NCI-H2081 treated with DMSO at 0.1 percent for 48 hours (cell line): ENCODE measurements around the gene TFCP2L1.

ENCODE experiments used
- DNase-seq: peaks from one replicate; lab custom pipeline; 2025; lab: John Stamatoyannopoulos, UW

Gene TFCP2L1

GRCh38 chr2:121266543-121267106 is 18.4 kb downstream of the TFCP2L1 start:
- DNase-seq = no peak

GRCh38 chr2:121263996-121264715 is 20.8 kb downstream of the TFCP2L1 start:
- no peak for DNase-seq

- peak; percentile 78 for DNase-seq
Measured at GRCh38 chr2:121260370-121261154, 24.4 kb downstream of the TFCP2L1 start.

GRCh38 chr2:121258051-121258450 is 27.0 kb downstream of the TFCP2L1 start:
- no peak for DNase-seq

- no peak for DNase-seq
Measured at GRCh38 chr2:121257480-121257840, 27.5 kb downstream of the TFCP2L1 start.

GRCh38 chr2:121256720-121257479 is 28.1 kb downstream of the TFCP2L1 start:
- no peak for DNase-seq

GRCh38 chr2:121255358-121255757 is 29.6 kb downstream of the TFCP2L1 start:
- DNase-seq = no peak

- DNase-seq = no peak
Measured at GRCh38 chr2:121254748-121255147, 30.3 kb downstream of the TFCP2L1 start.

GRCh38 chr2:121253674-121254240 is 31.2 kb downstream of the TFCP2L1 start:
- no peak for DNase-seq

GRCh38 chr2:121253021-121253673 is 31.9 kb downstream of the TFCP2L1 start:
- DNase-seq = no peak

GRCh38 chr2:121251497-121251896 is 33.5 kb downstream of the TFCP2L1 start:
- no peak for DNase-seq

- no peak for DNase-seq
Measured at GRCh38 chr2:121248766-121249343, 36.1 kb downstream of the TFCP2L1 start.

GRCh38 chr2:121247971-121248370 is 37.0 kb downstream of the TFCP2L1 start:
- no peak for DNase-seq

GRCh38 chr2:121247534-121247933 is 37.5 kb downstream of the TFCP2L1 start:
- no peak for DNase-seq

GRCh38 chr2:121246704-121247255 is 38.2 kb downstream of the TFCP2L1 start:
- DNase-seq = no peak

- DNase-seq = no peak
Measured at GRCh38 chr2:121245913-121246312, 39.1 kb downstream of the TFCP2L1 start.

GRCh38 chr2:121245120-121245820 is 39.7 kb downstream of the TFCP2L1 start:
- DNase-seq = no peak

GRCh38 chr2:121244616-121245015 is 40.4 kb downstream of the TFCP2L1 start:
- DNase-seq = no peak

- no peak for DNase-seq
Measured at GRCh38 chr2:121243821-121244460, 41.1 kb downstream of the TFCP2L1 start.

GRCh38 chr2:121242976-121243375 is 42.0 kb downstream of the TFCP2L1 start:
- no peak for DNase-seq
